HG03521 (cell line): ENCODE measurements around the gene TBC1D2B.
"Not testable (repeated sequence)": the region's sequence is repeated elsewhere in the genome, so short reads cannot be mapped to it uniquely, and the experiment has no call there.

Source experiments
- ATAC-seq: cut with Tn5 transposase; IDR thresholded peaks from one replicate; pipeline ENCODE4 v1.9.1; 2021; ENCODE audit warnings: mild to moderate bottlenecking, moderate library complexity; ENCODE audit not compliant: unreplicated experiment

Gene TBC1D2B

GRCh38 chr15:77980098-77980497, 97.4 kb downstream of the TBC1D2B start:
- ATAC-seq = no peak

- not testable (repeated sequence) for ATAC-seq
Measured at GRCh38 chr15:77979157-77979556, 98.4 kb downstream of the TBC1D2B start.

GRCh38 chr15:77978759-77979145, 98.8 kb downstream of the TBC1D2B start:
- not testable (repeated sequence) for ATAC-seq

- not testable (repeated sequence) for ATAC-seq
Measured at GRCh38 chr15:77977903-77978758, 99.4 kb downstream of the TBC1D2B start.

- not testable (repeated sequence) for ATAC-seq
Measured at GRCh38 chr15:77976760-77977525, 100.6 kb downstream of the TBC1D2B start.

GRCh38 chr15:77976095-77976450, 101.4 kb downstream of the TBC1D2B start:
- ATAC-seq = not testable (repeated sequence)

- ATAC-seq = no peak
Measured at GRCh38 chr15:77975332-77976094, 102.0 kb downstream of the TBC1D2B start.

- ATAC-seq = no peak
Measured at GRCh38 chr15:77974416-77975331, 102.8 kb downstream of the TBC1D2B start.

- ATAC-seq = no peak
Measured at GRCh38 chr15:77974098-77974414, 103.5 kb downstream of the TBC1D2B start.

- ATAC-seq = not testable (repeated sequence)
Measured at GRCh38 chr15:77973273-77974097, 104.0 kb downstream of the TBC1D2B start.

GRCh38 chr15:77972706-77973105, 104.8 kb downstream of the TBC1D2B start:
- ATAC-seq = not testable (repeated sequence)

- not testable (repeated sequence) for ATAC-seq
Measured at GRCh38 chr15:77971875-77972274, 105.6 kb downstream of the TBC1D2B start.

- ATAC-seq = not testable (repeated sequence)
Measured at GRCh38 chr15:77970813-77971360, 106.6 kb downstream of the TBC1D2B start.

GRCh38 chr15:77969055-77969454, 108.5 kb downstream of the TBC1D2B start:
- no peak for ATAC-seq

GRCh38 chr15:77967798-77968197, 109.7 kb downstream of the TBC1D2B start:
- ATAC-seq = no peak

GRCh38 chr15:77967235-77967615, 110.3 kb downstream of the TBC1D2B start:
- ATAC-seq = not testable (repeated sequence)

- ATAC-seq = no peak
Measured at GRCh38 chr15:77966540-77967234, 110.8 kb downstream of the TBC1D2B start.

- ATAC-seq = no peak
Measured at GRCh38 chr15:77964193-77964592, 113.3 kb downstream of the TBC1D2B start.
